Activated CD4-positive, alpha-beta T cell treated with anti-CD3 and anti-CD28 coated beads for 48 hours (primary cell): ENCODE results near the gene RHPN2.
A peak's percentile ranks its signal among the peaks of the same experiment; 100 is the strongest.

Source experiments
- DNase-seq: peaks from one replicate; pipeline ENCODE4 v3.0.0-alpha.2; 2020

Gene RHPN2

GRCh38 chr19:33064792-33065550 is at the start of gene RHPN2:
Gene RHPN2 (minus strand): TSS chr19:33064888. CDS start chr19:33064852, 36 bp downstream.
- peak; percentile 79 for DNase-seq

GRCh38 chr19:33114312-33114711 is 49.6 kb upstream of the RHPN2 start:
- no peak for DNase-seq

GRCh38 chr19:33111587-33111986 is 46.9 kb upstream of the RHPN2 start:
- DNase-seq: no peak

DNA sequence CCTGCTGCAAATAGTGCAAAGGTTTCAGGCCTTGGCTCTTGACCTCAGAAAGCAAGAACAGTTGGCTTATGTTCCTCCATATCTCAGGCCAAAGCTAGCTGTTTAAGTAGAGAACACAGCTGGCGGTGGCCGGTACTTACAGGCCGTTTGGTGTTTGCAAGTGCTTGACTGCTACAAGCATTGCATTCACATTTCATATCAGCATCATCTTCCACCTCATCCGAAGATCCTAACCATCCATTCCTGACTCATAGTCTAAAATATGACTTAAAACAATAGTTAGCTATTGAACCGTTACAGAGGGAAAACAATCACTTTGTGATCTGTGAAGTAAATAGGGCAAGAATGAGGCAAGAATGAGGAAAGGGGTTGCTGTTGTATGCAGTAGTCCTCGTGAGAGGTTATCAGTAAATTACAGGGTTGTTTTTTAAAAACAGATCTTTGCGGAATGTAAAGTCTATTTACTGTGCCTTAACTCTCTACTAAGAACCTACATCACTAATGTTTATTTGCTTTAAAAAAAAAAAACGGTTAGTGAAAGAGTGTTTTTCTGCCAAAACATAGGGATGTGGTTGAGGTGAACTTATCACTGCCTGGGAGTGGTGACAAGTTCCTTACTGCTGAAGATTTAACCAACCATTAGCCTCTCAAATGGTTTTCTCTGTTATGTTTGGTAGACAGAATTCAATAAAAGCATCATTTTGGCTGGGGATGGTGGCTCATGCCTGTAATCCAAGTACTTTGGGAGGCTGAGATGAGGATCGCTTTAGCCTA is 45.6 kb upstream of the RHPN2 start:
- DNase-seq: no peak

DNA sequence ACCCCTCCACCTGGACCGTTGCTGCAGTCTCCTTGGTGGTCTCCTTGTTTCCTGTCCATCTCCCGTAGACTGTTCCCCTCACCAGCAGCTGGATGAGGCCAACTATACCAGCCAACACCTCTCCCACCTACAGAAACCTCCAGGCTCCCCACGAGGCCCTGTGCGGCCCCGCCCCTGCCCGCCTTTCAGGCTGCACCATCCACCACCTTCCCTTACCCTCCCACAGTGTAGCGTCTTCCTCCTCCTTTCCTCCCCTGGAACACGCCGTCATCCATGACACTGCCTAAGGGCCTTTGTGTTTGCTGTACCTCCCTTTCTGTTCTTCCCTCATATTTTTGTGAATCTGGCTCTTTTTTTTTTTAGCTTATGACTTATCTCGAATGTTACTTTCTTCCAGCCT is 43.5 kb upstream of the RHPN2 start:
- DNase-seq: no peak

- no peak for DNase-seq
Measured at GRCh38 chr19:33102893-33103292, 38.2 kb upstream of the RHPN2 start.

DNA sequence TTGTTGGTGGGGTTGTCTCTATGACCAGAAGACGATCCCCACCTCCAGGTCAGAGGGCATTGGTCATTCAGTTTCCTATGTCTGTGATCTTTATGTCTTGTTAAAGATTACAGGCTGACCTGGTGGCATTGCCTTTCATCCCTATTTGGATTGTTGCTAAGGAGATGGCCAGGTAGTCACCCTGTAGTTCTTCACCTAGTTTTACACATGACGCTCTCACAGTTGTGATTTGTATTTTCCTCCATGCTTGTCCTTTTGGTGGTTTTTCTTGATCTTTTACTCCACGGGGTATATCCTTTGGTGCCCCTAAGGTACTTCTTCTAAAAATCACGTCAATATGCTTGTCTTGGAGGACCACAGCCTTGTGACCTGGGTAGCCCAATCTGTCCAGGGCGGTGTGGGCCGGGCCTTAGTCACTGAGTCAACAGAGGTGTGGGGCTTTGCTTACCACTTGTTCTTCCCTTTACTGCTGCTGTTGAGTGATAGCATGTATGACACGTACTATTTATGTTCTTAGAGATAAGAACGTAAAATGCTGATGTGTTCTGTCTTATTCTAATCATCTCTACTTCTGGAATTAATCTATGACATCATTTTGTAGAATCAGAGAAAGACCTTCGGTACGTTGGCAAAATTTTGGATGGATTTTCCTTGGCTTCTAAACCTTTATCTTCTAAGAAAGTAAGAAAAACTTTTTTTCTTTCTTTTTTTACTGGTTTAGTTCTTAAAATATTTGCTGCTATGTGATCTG is 36.4 kb upstream of the RHPN2 start:
- no peak for DNase-seq

DNA sequence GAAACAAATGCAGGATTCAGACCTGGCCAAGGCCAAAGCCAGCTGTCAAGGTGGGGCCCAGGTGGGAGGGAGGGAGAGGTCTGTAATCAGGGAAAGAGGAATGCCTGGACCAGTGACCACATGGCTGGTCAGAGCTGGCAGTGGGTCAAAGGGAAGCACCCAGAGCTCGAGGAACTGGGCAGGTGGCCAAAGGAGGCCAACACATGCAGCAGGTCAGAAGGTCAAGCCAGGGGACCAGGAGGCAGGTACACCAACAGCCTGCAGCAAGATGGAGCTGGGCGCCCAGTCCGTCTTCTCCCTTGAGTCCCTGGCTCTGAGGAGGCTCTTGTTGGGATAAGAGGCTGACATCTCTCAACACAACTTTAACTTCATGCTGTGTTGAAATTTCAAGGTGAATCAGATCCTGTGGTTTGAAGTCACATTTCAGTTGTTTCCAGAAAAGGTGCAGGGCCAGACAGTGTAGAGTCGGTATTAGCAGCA is 33.4 kb upstream of the RHPN2 start:
- DNase-seq: no peak

- no peak for DNase-seq
Measured at GRCh38 chr19:33096005-33096404, 31.3 kb upstream of the RHPN2 start.

DNA sequence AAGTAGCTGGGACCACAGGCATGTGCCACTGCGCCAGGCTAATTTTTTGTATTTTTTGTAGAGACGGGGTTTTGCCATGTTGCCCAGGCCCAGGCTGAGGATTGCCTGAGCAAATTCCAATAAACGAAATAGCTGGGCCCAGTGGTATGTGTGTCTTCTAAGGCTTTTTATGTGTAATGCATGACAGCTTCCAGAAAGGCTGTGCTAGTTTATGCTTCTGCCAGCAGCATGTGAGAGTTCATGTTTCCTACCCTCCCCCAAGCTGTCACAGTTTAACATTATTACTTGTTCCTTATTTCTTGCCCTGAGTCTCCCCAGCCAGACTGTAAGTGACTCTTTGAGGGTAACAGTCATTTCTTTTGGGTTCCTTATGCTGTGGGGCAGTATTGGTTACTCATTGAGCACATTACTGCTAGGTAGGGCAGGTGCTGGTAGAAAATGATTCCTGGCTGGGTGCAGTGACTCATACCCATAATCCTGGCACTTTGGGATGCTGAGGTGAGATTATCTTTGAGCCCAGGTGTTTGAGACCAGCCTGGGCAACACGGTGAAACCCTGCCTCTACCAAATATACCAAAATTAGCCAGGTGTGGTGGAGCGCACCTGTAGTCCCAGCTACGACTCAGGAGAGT is 29.9 kb upstream of the RHPN2 start:
- no peak for DNase-seq

- DNase-seq: no peak
Measured at GRCh38 chr19:33093420-33094210, 28.9 kb upstream of the RHPN2 start.

DNA sequence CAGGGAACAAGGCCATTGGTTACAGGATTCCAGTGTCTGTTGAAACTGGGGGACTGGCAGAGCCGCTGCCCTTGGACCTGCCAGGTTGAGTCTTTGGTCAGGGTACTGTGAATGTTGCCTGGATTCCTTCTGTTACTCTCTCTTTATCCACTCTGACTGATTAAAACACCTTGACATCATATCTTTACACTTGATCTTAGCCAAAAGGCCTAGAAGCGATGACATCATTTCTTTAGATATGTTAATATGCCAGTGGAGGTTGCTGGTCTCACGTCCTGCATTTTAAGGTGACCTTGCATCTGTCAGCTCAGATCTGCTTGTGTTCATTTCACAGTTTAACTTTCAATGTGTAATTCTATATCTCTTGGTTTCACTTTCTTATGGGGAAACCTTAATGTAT is 25.5 kb upstream of the RHPN2 start:
- DNase-seq: no peak

GRCh38 chr19:33089010-33089409 is 24.3 kb upstream of the RHPN2 start:
- DNase-seq: no peak

DNA sequence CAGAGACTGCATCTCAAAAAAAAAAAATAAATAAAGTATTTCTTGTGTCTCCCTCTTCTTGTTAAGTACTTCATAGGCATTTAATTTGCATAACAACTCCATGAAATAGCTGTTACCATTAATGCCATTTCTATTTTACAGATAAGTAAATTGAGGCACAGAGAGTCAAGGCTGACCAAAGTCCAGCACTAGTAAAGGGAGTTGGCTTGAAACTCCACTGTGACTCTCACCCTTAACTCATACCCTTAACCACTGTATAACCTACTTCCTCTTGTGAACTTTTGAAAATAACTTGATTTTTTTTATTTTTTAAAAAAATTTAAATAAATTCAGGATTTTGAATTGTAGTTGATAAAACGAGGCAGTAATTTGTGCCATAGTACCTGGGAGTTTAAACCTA is 22.3 kb upstream of the RHPN2 start:
- no peak for DNase-seq

GRCh38 chr19:33085570-33086128 is 21.0 kb upstream of the RHPN2 start:
- DNase-seq: no peak

- DNase-seq: peak; percentile 91
Measured at GRCh38 chr19:33080761-33081681, 16.3 kb upstream of the RHPN2 start, which contains the start of gene GPATCH1. Gene GPATCH1 (plus strand): TSS chr19:33081181. CDS start chr19:33081194, 13 bp downstream.

- DNase-seq: no peak
Measured at GRCh38 chr19:33075519-33075918, 10.8 kb upstream of the RHPN2 start.

GRCh38 chr19:33071887-33072286 is 7.2 kb upstream of the RHPN2 start:
- no peak for DNase-seq

DNA sequence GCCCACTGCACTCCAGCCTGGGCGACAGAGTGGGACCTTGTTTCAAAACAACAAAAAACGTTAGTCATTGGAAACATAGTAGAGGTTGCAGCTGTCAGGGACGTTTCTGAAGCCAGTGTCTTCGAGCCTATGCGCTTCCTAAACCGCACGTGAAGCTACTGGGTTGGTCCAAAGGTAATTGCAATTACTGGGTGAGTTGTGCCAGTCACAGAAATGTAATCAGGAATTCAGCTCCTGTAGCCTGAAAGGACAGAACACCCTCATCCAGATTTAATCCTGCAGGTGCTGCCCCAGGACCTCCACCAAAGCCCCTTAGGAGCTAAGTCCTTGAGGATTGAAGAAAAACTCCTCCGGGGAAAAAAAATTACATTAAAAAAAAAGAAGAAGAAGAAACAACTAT is 2.4 kb upstream of the RHPN2 start:
- DNase-seq: no peak

DNA sequence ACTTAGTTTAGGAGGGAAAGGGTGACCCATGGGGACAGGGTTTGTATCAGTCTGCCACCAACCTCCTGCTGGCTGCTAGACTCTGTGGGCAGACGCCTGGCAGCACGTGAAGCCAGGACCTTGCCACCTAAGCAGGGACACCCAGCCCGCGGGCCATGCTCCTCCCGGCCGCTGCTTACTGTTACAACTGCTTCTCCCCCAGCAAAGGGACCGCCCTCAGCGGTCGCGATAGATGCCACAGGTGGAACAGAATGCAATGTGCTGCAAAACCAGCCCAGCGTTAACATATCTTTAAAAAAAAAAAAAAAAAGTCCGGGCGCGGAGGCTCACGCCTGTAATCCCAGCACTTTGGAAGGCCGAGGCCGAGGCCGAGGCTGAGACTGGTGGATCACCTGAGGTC is 1.9 kb upstream of the RHPN2 start:
- DNase-seq: no peak

GRCh38 chr19:33064458-33064791 is 263 bp downstream of the RHPN2 start:
- DNase-seq: peak; percentile 47
